ENCODE results near the gene GOSR2. TPM values are rescaled to one million over a fixed set of nuclear protein-coding genes. Genes with fewer than 3 reads are reported as not detected.

Gene GOSR2
- total and polyA plus RNA-seq, 2 donors (not counting 3 experiments of a cell fraction or from before 2014, with no cell fraction given), result 48.6 to 54.7 TPM

DNA sequence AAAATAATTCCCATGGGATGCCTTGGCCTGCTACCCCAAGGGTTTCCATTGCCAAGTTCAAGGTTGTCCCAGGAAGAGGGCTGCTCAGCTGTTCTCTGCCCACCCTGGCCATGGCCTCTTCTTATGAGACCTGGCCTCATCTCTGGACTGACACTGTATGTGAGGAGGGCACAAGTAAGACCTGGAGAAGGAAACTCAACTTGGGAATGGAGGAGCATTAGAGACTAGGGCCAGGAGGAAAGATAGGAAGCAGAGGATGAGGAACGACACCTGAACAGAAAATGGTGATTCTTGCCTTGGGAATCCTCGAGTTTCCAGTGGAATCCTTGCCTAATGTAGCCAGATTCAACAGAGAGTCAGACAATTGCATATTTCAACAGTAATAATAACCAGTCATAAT is 24.6 kb upstream of the GOSR2 start:
- no peaks in the 10 kb centered on the region for H4K20me1 ChIP-seq (replicated peaks; ENCODE audit: control insufficient read depth, extremely low read depth, insufficient read depth, low read length)
- H3K27me3 ChIP-seq (ENCODE audit: control insufficient read depth in 2 of 2, insufficient read depth in 2 of 2, low read length in 2 of 2), result peaks cover 5 to 9% of the 10 kb centered on the region in 2 experiments
- no peaks in the 10 kb centered on the region for H3K79me2 ChIP-seq (ENCODE audit: control insufficient read depth, insufficient read depth, low read length)
- intact Hi-C loops (cut with micrococcal nuclease), result no loop called here
- ChIA-PET CTCF (no interaction called here), POLR2A (no interaction called here)
- no peak overlapping the region for H3K27ac ChIP-seq (ENCODE audit: insufficient read depth, low read depth, low read length)
- DNase-seq (ENCODE audit: low read depth, low spot score) (no peak), FAIRE-seq (no peak)
- no peak overlapping the region for H3K9ac ChIP-seq (replicated peaks; ENCODE audit: extremely low read depth, insufficient read depth, low read length)
- no TSS peak for BruUV-seq (replicated peaks)
- no peaks in the 10 kb centered on the region for H3K9me3 ChIP-seq (replicated peaks; ENCODE audit: control insufficient read depth, insufficient read depth, low read length)
- no peak overlapping the region for H2AFZ ChIP-seq (ENCODE audit: low read depth, low read length)
- dilution Hi-C loops (cut with MboI; ENCODE audit: extremely low pct_ligation_motif_present, low sequenced_read_pairs), result no loop called here
- no peaks in the 10 kb centered on the region for H3K9me1 ChIP-seq (replicated peaks; ENCODE audit: control insufficient read depth, extremely low read depth, insufficient read depth, low read length)
- H3K4me2 ChIP-seq (ENCODE audit: insufficient read depth, low read length), result no peak overlapping the region
- no peaks in the 10 kb centered on the region for H3K36me3 ChIP-seq (ENCODE audit: control insufficient read depth in 2 of 2, extremely low read depth in 1 of 2, insufficient read depth in 2 of 2, low read length in 2 of 2)
- H3K4me1 ChIP-seq (ENCODE audit: control insufficient read depth, extremely low read depth, insufficient read depth, low read length), result no peaks in the 10 kb centered on the region
- no peak overlapping the region for H3K4me3 ChIP-seq (replicated peaks in 1 of 3; ENCODE audit: insufficient read depth in 1 of 3, low read depth in 1 of 3, low read length in 3 of 3)
- TF ChIP-seq FOS (IDR thresholded peaks at IDR 0.05; ENCODE audit: borderline replicate concordance, insufficient read depth, low read length) (no peak), MYC (IDR thresholded peaks at IDR 0.05; ENCODE audit: low read depth, low read length) (no peak), MAX (IDR thresholded peaks at IDR 0.05; ENCODE audit: insufficient read depth, insufficient read length) (no peak), JUN (IDR thresholded peaks at IDR 0.05; ENCODE audit: borderline replicate concordance, insufficient read depth, insufficient read length, low read depth) (no peak), GATA2 (IDR thresholded peaks at IDR 0.05; ENCODE audit: insufficient read depth, insufficient read length, low read depth, low read length) (no peak), POLR2AphosphoS5 (IDR thresholded peaks at IDR 0.05; ENCODE audit: insufficient read depth, low read depth, low read length) (no peak), EZH2 (IDR thresholded peaks at IDR 0.05; ENCODE audit: borderline replicate concordance, low read depth, low read length, severe bottlenecking) (no peak), POLR2A (IDR thresholded peaks at IDR 0.05; ENCODE audit: low read depth, low read length) (no peak)
- TF ChIP-seq, protein P1, sequence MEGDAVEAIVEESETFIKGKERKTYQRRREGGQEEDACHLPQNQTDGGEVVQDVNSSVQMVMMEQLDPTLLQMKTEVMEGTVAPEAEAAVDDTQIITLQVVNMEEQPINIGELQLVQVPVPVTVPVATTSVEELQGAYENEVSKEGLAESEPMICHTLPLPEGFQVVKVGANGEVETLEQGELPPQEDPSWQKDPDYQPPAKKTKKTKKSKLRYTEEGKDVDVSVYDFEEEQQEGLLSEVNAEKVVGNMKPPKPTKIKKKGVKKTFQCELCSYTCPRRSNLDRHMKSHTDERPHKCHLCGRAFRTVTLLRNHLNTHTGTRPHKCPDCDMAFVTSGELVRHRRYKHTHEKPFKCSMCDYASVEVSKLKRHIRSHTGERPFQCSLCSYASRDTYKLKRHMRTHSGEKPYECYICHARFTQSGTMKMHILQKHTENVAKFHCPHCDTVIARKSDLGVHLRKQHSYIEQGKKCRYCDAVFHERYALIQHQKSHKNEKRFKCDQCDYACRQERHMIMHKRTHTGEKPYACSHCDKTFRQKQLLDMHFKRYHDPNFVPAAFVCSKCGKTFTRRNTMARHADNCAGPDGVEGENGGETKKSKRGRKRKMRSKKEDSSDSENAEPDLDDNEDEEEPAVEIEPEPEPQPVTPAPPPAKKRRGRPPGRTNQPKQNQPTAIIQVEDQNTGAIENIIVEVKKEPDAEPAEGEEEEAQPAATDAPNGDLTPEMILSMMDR (IDR thresholded peaks at IDR 0.05; ENCODE audit: extremely low read depth in 1 of 2, insufficient read depth in 1 of 2, low read depth in 1 of 2, low read length in 2 of 2), result no peak
